Ecto neural progenitor cell (in vitro differentiated cells): ENCODE results near the gene BAIAP2.
"Not testable (repeated sequence)": the region's sequence is repeated elsewhere in the genome, so short reads cannot be mapped to it uniquely, and the experiment has no call there.

Experiments
- DNase-seq: peaks from one replicate; pipeline ENCODE4 v3.0.0-alpha.2; 2018; ENCODE audit warnings: low spot score

BAIAP2 gene

GRCh38 chr17:81000631-81001357, 34.2 kb upstream of the BAIAP2 start:
- no peak for DNase-seq

DNA sequence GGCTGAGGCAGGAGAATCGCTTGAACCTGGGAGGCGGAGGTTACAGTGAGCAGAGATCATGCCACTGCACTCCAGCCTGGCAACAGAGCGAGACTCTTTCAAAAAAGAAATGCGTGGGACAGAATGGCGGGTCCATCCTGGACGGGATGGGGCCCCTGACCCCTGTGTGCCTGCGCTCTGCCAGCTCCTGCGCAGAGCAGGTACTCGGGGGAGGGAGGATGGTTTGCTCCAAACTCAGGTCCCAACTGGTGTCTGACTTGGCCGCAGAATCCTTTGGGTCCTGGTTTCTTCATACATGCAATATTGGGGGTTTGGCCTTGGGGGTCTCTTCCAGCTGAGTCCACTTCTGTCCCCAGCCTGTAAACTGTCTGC, 33.0 kb upstream of the BAIAP2 start:
- no peak for DNase-seq

DNA sequence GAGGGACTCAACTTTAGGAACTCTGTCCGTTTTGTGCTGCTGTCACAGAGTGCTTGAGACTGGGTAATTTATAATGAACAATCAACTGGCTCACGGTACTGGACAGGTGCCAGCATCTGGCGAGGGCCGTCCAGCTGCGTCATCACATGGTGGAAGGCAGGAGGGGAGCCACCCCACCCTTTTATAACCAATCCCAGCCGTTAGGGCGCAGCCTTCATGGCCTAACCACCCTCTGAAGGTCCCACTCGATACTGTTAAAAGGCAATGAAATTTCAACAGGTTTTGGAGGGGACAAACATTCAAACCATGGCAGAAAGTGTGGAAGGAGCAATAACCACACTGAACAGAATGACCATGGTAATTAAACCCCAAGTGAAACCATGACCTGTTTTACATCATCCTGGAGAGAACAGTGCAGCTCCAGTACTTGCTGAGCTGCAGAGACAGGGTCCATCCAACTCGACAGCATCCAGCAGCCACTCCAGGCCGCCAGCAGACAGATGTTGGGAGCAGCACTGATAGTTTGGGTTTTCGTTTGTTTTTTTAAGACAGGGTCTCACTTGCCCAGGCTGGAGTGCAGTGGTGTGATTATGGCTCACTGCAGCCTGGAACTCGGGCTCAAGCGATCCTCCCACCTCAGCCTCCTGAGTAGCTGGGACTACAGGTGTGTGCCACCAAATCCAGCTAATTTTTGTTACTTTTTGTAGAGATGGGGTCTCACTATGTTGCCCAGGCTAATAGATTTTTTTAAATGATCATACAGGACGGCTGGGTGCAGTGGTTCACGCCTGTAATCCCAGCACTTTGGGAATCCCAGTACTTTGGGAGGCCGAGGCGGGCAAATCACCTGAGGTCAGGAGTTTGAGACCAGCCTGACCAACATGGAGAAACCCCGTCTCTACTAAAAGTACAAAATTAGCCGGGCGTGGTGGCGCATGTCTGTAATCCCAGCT, 32.3 kb upstream of the BAIAP2 start:
- DNase-seq: no peak

DNA sequence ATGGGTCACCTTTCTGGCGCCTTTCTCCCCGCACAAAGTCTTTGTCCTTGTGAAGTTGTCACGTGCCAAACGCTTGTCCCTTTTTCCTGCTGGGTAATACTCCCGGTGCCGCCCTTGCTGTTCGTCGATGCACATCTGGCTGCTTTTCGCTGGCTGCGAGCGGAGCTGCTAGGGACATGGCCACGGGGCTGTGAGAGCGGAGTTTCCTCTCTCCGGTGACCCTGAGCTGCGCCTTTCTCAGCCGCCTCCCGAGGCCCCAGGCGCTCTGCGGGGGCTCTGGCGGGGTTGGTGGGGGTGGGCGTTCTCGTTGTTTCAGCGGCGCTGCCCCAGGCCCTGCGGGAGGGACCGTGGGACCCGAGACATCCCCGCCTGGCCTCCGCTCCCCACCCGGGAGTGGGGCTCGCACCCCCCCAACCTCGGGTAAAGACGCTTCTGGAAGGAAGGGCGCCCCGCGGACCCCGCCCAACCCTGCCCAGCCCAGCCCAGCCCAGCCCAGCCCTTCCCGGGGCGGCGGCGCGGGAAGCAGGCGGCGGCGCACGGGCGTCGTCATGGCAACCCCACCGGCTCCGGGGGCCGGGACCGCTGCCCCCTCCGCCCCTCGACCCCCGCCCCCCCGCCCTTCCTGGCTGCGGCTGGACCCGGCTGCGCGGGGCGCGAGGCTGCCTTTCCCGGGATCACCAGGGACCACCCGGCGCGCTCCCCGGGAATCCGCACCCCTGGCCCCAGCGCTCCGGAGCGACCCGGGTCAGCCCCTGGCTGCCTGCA, 31.1 kb upstream of the BAIAP2 start:
- no peak for DNase-seq

GRCh38 chr17:81006891-81007290, 28.1 kb upstream of the BAIAP2 start:
- DNase-seq: no peak

DNA sequence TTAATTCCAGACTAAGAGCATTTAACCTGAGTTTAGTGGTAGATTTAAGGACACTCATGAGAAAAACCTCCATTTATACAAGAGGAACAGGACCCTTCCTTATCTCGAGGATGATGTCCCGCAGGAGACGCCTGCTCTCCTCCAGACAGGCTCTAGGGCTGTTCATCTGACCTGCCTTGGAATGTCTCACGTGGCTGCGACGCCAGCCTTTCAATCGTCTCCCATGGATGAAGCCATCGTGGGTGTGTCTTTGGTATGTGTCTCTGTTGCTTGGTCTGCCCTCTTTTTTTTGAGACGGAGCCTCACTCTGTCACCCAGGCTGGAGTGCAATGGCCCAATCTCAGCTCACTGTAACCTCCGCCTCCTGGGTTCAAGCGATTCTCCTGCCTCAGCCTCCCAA, 26.8 kb upstream of the BAIAP2 start:
- no peak for DNase-seq

- DNase-seq: no peak
Measured at GRCh38 chr17:81009136-81009535, 25.8 kb upstream of the BAIAP2 start.

GRCh38 chr17:81010935-81011334, 24.0 kb upstream of the BAIAP2 start:
- no peak for DNase-seq

DNA sequence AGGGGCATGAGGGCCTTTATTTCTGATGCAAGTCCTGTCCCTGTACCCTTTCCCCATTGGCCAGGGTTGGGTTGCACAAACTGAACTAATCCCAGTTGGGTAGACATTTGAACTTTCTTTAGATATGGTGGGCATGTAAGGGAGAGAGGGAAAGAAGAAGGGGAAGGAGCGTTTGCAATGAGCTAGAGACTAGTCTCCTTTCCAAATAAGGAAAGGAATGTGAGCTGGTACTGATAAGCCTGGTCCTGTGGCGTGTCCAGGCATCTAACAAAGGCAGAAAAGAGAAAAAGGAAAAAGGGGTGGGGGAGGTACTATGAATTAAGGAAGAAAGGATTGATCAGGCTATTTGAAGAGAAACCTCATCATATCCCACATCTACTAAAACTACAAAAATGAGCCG, 23.0 kb upstream of the BAIAP2 start:
- DNase-seq: no peak

DNA sequence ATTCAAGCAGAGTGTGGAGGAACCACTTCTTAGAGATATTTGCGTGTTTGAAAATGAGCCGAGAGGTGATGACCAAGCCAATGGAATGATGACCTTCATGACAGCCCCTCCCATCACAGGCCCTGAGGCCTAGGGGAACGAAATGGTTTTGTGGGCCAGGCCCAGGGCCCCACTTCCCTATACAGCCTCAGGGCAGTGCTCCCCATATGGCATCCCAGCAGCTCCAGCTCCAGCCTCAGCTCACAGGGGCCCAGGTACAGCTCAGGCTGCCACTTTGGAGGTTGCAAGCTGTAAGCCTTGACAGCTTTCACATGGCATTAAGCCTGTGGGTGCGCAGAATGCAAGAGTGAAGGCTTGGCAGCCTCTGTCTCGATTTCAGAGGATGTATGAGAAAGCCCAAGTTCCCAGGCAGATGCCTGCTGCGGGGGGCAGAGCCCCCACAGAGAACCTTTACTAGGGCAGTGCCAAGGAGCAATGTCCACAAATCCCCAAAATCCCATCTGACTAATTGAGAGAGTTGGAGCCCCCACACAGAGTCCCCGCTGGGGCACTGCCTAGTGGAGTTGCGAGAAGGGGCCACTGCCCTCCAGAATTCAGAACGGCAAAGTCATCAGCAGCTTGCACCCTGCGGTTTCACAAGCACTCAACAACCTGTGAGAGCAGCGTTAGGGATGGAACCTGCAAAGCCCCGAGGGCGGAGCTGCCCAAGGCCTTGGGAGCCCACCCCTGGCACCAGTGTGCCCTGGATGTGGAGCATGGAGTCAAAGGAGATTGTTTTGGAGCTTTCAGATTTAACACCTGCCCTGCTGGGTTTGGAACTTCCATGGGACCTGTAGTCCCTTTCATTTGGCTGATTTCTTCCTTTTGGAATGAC, 22.1 kb upstream of the BAIAP2 start:
- no peak for DNase-seq

- no peak for DNase-seq
Measured at GRCh38 chr17:81013642-81014041, 21.3 kb upstream of the BAIAP2 start.

DNA sequence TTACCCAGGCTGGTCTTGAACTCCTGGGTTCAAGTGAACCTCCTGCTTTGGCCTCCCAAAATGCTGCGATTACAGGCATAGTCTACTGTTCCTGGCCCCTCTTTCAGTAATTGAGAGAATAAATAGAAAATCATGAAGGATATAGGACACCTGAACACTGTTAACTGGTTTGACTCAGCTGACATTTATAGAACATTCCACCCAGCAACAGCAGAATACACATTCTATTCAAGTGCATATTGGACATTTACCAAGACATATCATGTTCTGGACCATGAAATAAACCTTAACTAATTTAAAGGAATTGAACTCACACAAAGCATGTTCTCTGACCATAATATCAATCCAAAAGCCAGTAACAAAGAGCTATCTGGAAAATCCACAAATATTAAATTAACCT, 19.8 kb upstream of the BAIAP2 start:
- DNase-seq: no peak

GRCh38 chr17:81016575-81016974, 18.4 kb upstream of the BAIAP2 start:
- DNase-seq: no peak

DNA sequence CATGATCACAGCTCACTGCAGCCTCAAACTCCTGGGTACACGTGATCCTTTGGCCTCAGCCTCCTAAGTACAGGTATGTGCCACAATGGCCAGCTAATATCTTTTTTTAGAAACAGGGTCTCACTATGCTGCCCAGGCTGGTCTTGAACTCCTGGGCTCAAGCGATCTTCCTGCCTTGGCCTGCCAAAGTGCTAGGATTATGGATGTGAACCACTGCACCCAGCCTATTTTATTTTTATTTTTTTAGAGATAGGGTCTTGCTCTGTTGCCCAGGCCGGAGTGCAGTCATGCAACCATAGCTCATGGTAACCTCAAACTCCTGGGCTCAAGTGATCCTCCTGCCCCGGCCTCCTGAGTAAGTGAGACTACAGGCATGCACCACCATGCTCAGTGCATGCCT, 17.6 kb upstream of the BAIAP2 start:
- DNase-seq: not testable (repeated sequence)

DNA sequence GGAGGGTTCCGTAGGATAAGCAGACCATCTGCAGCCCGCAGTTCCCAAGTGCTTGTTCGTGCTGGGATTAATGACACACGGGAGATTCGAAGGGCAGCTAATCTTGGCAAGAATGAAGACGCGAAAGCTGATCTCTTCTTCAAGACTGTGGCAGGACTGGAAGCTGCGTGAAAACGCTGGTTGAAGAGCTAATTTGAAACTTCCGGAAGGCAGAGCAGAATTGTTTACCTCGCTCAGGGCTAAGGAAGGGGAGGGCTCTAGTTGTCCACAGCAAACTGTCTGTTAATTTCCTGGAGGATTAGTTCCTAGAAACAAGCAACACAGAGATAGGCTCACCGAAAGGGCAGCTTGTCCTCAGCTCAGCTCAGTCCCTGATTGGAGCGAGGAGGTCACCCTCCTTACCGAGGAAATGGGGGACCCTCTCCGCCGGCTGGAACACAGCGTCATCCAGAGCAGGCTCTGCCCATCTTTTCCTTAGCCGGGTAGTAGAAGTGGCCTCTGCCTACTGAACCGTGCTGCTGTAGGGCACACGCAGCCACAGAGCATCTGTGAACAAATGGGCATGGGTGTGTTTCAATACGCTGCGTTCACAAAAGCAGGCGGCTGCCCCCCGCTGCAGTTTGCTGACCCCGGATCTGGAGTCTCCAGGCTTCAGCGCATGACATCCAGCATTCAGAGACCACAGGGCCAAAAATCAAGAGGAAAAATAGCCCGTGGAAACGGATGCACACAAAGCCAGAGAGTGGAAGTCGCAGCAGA, 16.7 kb upstream of the BAIAP2 start:
- no peak for DNase-seq

GRCh38 chr17:81019563-81020442, 15.1 kb upstream of the BAIAP2 start:
- no peak for DNase-seq

GRCh38 chr17:81020443-81020766, 14.5 kb upstream of the BAIAP2 start:
- DNase-seq: no peak

GRCh38 chr17:81020767-81021497, 14.0 kb upstream of the BAIAP2 start:
- DNase-seq: no peak
